Fibroblast of lung (primary cell): ENCODE measurements around the gene TLR6. TPM values are rescaled to one million over a fixed set of nuclear protein-coding genes. Genes with fewer than 3 reads are reported as not detected.

Experiments
- DNase-seq, 2 donors: peaks; one replicate each; pipeline versions ENCODE4 v3.0.0 to v3.0.0-alpha.2; 2010; ENCODE audit warnings: low read depth in 2 of 2
- H2AFZ ChIP-seq: 2 replicates; pipeline ENCODE4 v1.5.1; 2012; ENCODE audit warnings: low read length, control low read depth, inconsistent platforms
- H3K27ac ChIP-seq: 2 replicates; pipeline ENCODE4 v1.5.1; 2011; ENCODE audit warnings: low read length, control low read depth; ENCODE audit not compliant: insufficient read depth
- H3K27me3 ChIP-seq: 2 replicates; pipeline ENCODE4 v1.5.1; 2011; ENCODE audit warnings: mild to moderate bottlenecking, low read length; ENCODE audit not compliant: control insufficient read depth, insufficient read depth
- H3K36me3 ChIP-seq: 2 replicates; pipeline ENCODE4 v1.5.1; 2011; ENCODE audit warnings: low read length; ENCODE audit not compliant: control insufficient read depth, insufficient read depth
- H3K4me1 ChIP-seq: 2 replicates; pipeline ENCODE4 v1.5.1; 2011; ENCODE audit warnings: low read length; ENCODE audit not compliant: control insufficient read depth, insufficient read depth; ENCODE audit errors: extremely low read depth
- H3K4me2 ChIP-seq: 2 replicates; pipeline ENCODE4 v1.5.1; 2011; ENCODE audit warnings: low read length, control low read depth; ENCODE audit not compliant: insufficient read depth; ENCODE audit errors: extremely low read depth
- H3K4me3 ChIP-seq, 4 experiments: fragments of 200-600 bp in 1 of 4; sonication (generic) in 1 of 4; replicated peaks in 1 of 4; 2 replicates each; pipeline ENCODE4 v1.5.1; 2011 to 2016; ENCODE audit warnings: low read length in 4 of 4, low read depth in 3 of 4, mild to moderate bottlenecking in 3 of 4, control low read depth in 2 of 4, inconsistent platforms in 1 of 4, mixed read lengths in 1 of 4; ENCODE audit not compliant: insufficient read depth in 1 of 4; ENCODE audit errors: control extremely low read depth in 1 of 4
- H3K79me2 ChIP-seq: 2 replicates; pipeline ENCODE4 v1.5.1; 2012; ENCODE audit warnings: mild to moderate bottlenecking, low read length, inconsistent platforms; ENCODE audit not compliant: control insufficient read depth, insufficient read depth
- H3K9ac ChIP-seq: 2 replicates; pipeline ENCODE4 v1.5.1; 2011; ENCODE audit warnings: mild to moderate bottlenecking, low read length, control low read depth; ENCODE audit not compliant: insufficient read depth
- H3K9me3 ChIP-seq: 2 replicates; pipeline ENCODE4 v1.5.1; 2012; ENCODE audit warnings: low read depth, low read length; ENCODE audit not compliant: control insufficient read depth, insufficient read depth
- H4K20me1 ChIP-seq: 2 replicates; pipeline ENCODE4 v1.5.1; 2011; ENCODE audit warnings: low read length; ENCODE audit not compliant: control insufficient read depth, insufficient read depth; ENCODE audit errors: extremely low read depth
- CTCF ChIP-seq, 2 donors: IDR thresholded peaks in 1 of 2; conservative IDR thresholded peaks in 1 of 2; 1 replicate in 1 of 2; 2 replicates in 1 of 2; pipeline ENCODE4 v1.5.1; 2011 to 2012; ENCODE audit warnings: low read length in 2 of 2, control low read depth in 1 of 2, inconsistent platforms in 1 of 2, low read depth in 1 of 2, mild to moderate bottlenecking in 1 of 2
- EZH2 ChIP-seq: IDR thresholded peaks from 2 replicates; pipeline ENCODE4 v1.5.1; 2012; ENCODE audit warnings: low read length, control low read depth, mild to moderate bottlenecking; ENCODE audit errors: missing control alignments
- polyA plus RNA-seq, 2 donors: library from polyadenylated mRNA; depleted of rRNA in 1 of 2; stranded (reverse) in 1 of 2; unstranded in 1 of 2; fragments of >200 nt; gene quantifications; 2 replicates each; pipeline ENCODE4 v1.2.1, GENCODE V29; 2011 to 2012; ENCODE audit warnings: missing spikeins in 1 of 2
- total RNA-seq: library from RNA; depleted of rRNA; stranded (reverse); fragments of >200 nt; gene quantifications from 2 replicates; pipeline ENCODE4 v1.2.1, GENCODE V29; 2014

TLR6 gene
- total and polyA plus RNA-seq, 2 donors (not counting 1 experiment from before 2014, with no cell fraction given), result 1.9 to 2.3 TPM

DNA sequence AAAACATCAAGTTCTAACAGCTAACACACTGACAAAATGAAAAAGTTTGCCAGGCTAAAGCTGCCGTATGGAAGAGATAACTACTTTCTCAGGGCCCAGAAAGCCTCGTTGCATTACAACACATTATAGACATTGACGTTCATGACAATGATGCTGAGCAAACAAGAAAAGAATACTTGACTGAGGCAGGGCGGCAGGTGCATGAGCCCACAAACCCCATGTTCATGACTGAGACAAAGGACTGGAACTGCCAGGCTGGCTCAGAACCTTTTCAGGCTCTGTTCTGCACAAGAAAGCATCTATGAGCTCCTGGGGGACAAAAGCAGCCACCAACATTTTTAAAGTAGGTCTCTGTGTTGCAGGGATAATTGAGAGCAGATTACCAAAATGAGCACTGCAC, 13.6 kb downstream of the TLR6 start:
- Histone ChIP-seq H3K4me3 (no peak overlapping the region), H3K9me3 (no peaks in the 10 kb centered on the region), H3K9ac (no peak overlapping the region), H3K4me1 (no peaks in the 10 kb centered on the region), H3K27me3 (no peaks in the 10 kb centered on the region), H3K27ac (no peak overlapping the region), H3K4me2 (no peak overlapping the region), H3K79me2 (no peaks in the 10 kb centered on the region), H3K36me3 (no peaks in the 10 kb centered on the region), H4K20me1 (no peaks in the 10 kb centered on the region), H2AFZ (no peak overlapping the region)
- DNase-seq, result no peak
- TF ChIP-seq EZH2, result no peak
- no peak for TF ChIP-seq CTCF (conservative IDR thresholded peaks at IDR 0.05 in 1 of 2, IDR thresholded peaks at IDR 0.05 in 1 of 2; ENCODE audit: low read depth in 1 of 2, low read length in 2 of 2)

GRCh38 chr4:38837849-38838248, 18.8 kb downstream of the TLR6 start:
- TF ChIP-seq EZH2 (no peak), CTCF (conservative IDR thresholded peaks at IDR 0.05 in 1 of 2, IDR thresholded peaks at IDR 0.05 in 1 of 2; ENCODE audit: low read depth in 1 of 2, low read length in 2 of 2) (no peak)
- DNase-seq, result peak in 1 of 2 donors; percentile 78
- no peak overlapping the region for H3K9ac ChIP-seq
- no peak overlapping the region for H3K4me2 ChIP-seq
- no peaks in the 10 kb centered on the region for H3K4me1 ChIP-seq
- no peaks in the 10 kb centered on the region for H3K9me3 ChIP-seq
- no peaks in the 10 kb centered on the region for H3K79me2 ChIP-seq
- H3K4me3 ChIP-seq, result no peak overlapping the region
- no peaks in the 10 kb centered on the region for H4K20me1 ChIP-seq
- H2AFZ ChIP-seq, result no peak overlapping the region
- H3K27me3 ChIP-seq, result no peaks in the 10 kb centered on the region
- no peaks in the 10 kb centered on the region for H3K36me3 ChIP-seq
- H3K27ac ChIP-seq, result no peak overlapping the region

GRCh38 chr4:38837334-38837733, 19.3 kb downstream of the TLR6 start:
- Histone ChIP-seq H3K27ac (no peak overlapping the region), H2AFZ (no peak overlapping the region)

More at GRCh38 chr4:38837334-38837733, 19.3 kb downstream of the TLR6 start:
- Histone ChIP-seq H3K36me3 (no peaks in the 10 kb centered on the region), H3K4me1 (no peaks in the 10 kb centered on the region), H3K4me3 (no peak overlapping the region), H3K27me3 (no peaks in the 10 kb centered on the region), H4K20me1 (no peaks in the 10 kb centered on the region), H3K79me2 (no peaks in the 10 kb centered on the region), H3K9me3 (no peaks in the 10 kb centered on the region), H3K4me2 (no peak overlapping the region), H3K9ac (no peak overlapping the region)
- TF ChIP-seq CTCF (conservative IDR thresholded peaks at IDR 0.05 in 1 of 2, IDR thresholded peaks at IDR 0.05 in 1 of 2; ENCODE audit: low read depth in 1 of 2, low read length in 2 of 2) (no peak), EZH2 (no peak)
- no peak for DNase-seq
